GM13977 (cell line): ENCODE results near the gene DOP1A.

Experiments used
- DNase-seq: peaks from one replicate; pipeline ENCODE4 v3.0.0; 2012; ENCODE audit warnings: low spot score
- CTCF ChIP-seq: IDR thresholded peaks from 2 replicates; pipeline ENCODE4 v1.5.1; 2012; ENCODE audit warnings: mild to moderate bottlenecking, control low read depth; ENCODE audit not compliant: insufficient read depth; ENCODE audit errors: extremely low read depth, missing control alignments
- in situ Hi-C: fragments of 300-500 bp; cut with MboI; formaldehyde crosslinking; loops from one replicate; pipeline ENCODE4 v1.12.0; 2022; ENCODE audit warnings: low sequenced_read_pairs, low pct_unique_long_range_greater_than_20kb, mixed read lengths, inconsistent platforms; ENCODE audit not compliant: unreplicated experiment

Gene DOP1A

DNA sequence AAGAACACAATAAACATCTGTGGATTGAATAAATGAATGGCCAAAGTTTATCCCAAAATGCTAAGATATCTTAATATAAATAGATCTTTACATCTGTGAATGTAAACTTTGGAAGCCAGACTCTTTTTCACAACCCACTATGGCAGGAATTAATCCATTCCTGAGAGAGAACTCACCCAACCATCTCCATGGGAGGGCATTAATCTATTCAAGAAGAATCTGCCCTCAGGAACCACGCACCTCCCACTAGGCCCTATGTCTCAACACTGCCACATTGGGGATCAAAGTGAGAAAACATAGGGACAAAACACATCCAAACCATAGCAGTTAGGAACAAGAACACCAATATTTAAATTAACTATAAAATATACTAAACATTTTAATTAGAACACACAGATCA lies 5.2 kb upstream of the DOP1A start:
- DNase-seq: no peak
- in situ Hi-C loops: loop anchor here (25.0 kb wide), 1 partner anchor 450 kb away; the partner anchor contains the start of gene PRSS35
- TF ChIP-seq CTCF: no peak

GRCh38 chr6:83065511-83066192 lies 1.8 kb upstream of the DOP1A start, which contains the start of gene UBE3D:
Gene UBE3D (minus strand): TSS chr6:83065841. CDS start chr6:83065718, 123 bp downstream.
- peak; percentile 99 for TF ChIP-seq CTCF
- in situ Hi-C loops: loop anchor here (5.0 to 25.0 kb wide), 2 partner anchors 157 to 447 kb away; partner anchors contain the start of gene PRSS35
- DNase-seq: peak; percentile 89

DNA sequence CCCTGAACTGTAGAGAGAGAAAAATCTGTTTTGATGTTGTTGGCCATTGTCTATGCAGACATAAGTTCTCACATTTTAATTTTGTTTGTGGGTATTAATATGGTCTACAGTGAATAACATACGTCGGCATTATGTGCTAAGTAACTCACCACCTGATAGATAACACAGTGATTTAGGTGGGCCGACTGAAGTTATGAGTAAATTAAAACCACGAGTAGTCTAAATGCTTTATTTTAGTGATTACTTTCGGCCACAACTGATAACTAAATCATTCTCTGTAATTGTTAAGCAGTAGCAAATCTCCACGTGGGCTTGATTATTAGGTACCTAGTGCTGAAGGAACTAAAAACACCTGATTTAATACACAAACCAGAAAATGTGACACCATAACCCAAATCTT lies 1.1 kb downstream of the DOP1A start:
- no peak for TF ChIP-seq CTCF
- DNase-seq: no peak
- in situ Hi-C loops: loop anchor here (5.0 to 25.0 kb wide), 2 partner anchors 154 to 444 kb away; partner anchors contain the start of gene PRSS35

DNA sequence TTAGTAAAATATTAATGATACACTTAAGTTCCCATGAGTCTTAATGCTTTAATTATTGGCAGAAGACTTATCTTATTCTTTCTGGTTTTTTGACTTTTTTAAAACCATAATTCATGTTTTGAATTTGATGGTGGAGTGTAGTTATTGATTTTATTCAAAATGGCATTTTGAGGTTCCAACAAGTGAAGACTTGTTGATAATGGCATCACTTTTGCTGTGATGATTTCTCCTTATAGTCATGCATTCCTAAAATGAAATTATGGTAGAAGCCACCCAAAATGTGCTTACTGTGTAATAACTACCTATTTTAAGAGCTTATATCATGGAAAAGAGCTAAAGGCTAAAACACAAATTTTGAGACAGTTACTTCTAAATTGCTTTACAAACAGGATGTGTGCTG lies 2.2 kb downstream of the DOP1A start:
- in situ Hi-C loops: loop anchor here (5.0 to 25.0 kb wide), 2 partner anchors 153 to 443 kb away; partner anchors contain the start of gene PRSS35
- no peak for TF ChIP-seq CTCF
- DNase-seq: no peak

DNA sequence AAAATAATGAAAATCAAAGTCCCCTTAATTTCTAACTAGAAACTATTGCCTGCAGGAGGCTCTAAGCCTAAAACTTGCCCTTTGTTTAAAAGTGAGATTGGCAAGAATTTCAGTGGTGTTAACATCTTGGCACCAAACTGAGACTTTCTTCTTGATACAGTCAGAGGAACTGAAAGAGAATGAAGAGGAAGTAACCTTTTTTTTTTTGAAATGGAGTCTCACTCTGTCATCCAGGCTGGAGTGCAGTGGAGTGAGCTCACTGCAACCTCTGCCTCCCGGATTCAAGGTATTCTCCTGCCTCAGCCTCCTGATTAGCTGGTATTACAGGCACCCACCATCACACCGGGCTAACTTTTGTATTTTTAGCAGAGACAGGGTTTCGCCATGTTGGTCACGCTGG lies 3.6 kb downstream of the DOP1A start:
- DNase-seq: peak; percentile 34
- TF ChIP-seq CTCF: no peak
- in situ Hi-C loops: loop anchor here (25.0 kb wide), 1 partner anchor 441 kb away; the partner anchor contains the start of gene PRSS35

GRCh38 chr6:83071707-83072106 lies 4.2 kb downstream of the DOP1A start:
- no peak for TF ChIP-seq CTCF
- DNase-seq: no peak
- in situ Hi-C loops: loop anchor here (25.0 kb wide), 1 partner anchor 441 kb away; the partner anchor contains the start of gene PRSS35
